ENCODE data around the gene EPHA3.

Gene EPHA3

GRCh38 chr3:89525609-89526008 is 418.2 kb downstream of the EPHA3 start:
- DNase-seq (ENCODE audit: insufficient read length, low spot score) (no peak), FAIRE-seq (no peak)

- DNase-seq (ENCODE audit: insufficient read length, low spot score) (no peak), FAIRE-seq (no peak)
Measured at GRCh38 chr3:89527736-89528305, 420.4 kb downstream of the EPHA3 start.

Data from HTR-8/SVneo (cell line).